Stimulated activated CD4-positive, alpha-beta T cell treated with anti-CD3 and anti-CD28 coated beads, Interleukin-12 subunit alpha, Interleukin-12 subunit beta, amount 100 ng/mL, for 4 hours (primary cell): ENCODE data around the gene ILRUN.
"Not testable (repeated sequence)": the region's sequence is repeated elsewhere in the genome, so short reads cannot be mapped to it uniquely, and the experiment has no call there.

Source experiments
- DNase-seq: peaks from one replicate; pipeline ENCODE4 v3.0.0-alpha.2; 2020

The ILRUN gene

GRCh38 chr6:34696189-34696738 lies 303 bp downstream of the ILRUN start:
- no peak for DNase-seq

- DNase-seq: no peak
Observed at GRCh38 chr6:34695729-34696188, 808 bp downstream of the ILRUN start.

GRCh38 chr6:34692280-34692679 lies 4.3 kb downstream of the ILRUN start:
- no peak for DNase-seq

GRCh38 chr6:34689742-34690141 lies 6.8 kb downstream of the ILRUN start:
- no peak for DNase-seq

- DNase-seq: no peak
Observed at GRCh38 chr6:34688956-34689355, 7.6 kb downstream of the ILRUN start.

GRCh38 chr6:34684919-34685318 lies 11.6 kb downstream of the ILRUN start:
- no peak for DNase-seq

- no peak for DNase-seq
Observed at GRCh38 chr6:34684364-34684763, 12.2 kb downstream of the ILRUN start.

- no peak for DNase-seq
Observed at GRCh38 chr6:34680802-34681515, 15.6 kb downstream of the ILRUN start.

- DNase-seq: not testable (repeated sequence)
Observed at GRCh38 chr6:34680313-34680712, 16.3 kb downstream of the ILRUN start.

GRCh38 chr6:34679552-34680253 lies 16.9 kb downstream of the ILRUN start:
- no peak for DNase-seq

- DNase-seq: no peak
Observed at GRCh38 chr6:34676140-34676539, 20.4 kb downstream of the ILRUN start.

GRCh38 chr6:34674930-34675329 lies 21.6 kb downstream of the ILRUN start:
- DNase-seq: not testable (repeated sequence)

- no peak for DNase-seq
Observed at GRCh38 chr6:34674268-34674639, 22.3 kb downstream of the ILRUN start.

- DNase-seq: no peak
Observed at GRCh38 chr6:34673064-34673463, 23.5 kb downstream of the ILRUN start.

- no peak for DNase-seq
Observed at GRCh38 chr6:34672657-34673043, 23.9 kb downstream of the ILRUN start.

GRCh38 chr6:34671801-34672656 lies 24.5 kb downstream of the ILRUN start:
- peak; percentile 54 for DNase-seq

GRCh38 chr6:34671367-34671766 lies 25.2 kb downstream of the ILRUN start:
- DNase-seq: no peak

GRCh38 chr6:34668799-34669198 lies 27.8 kb downstream of the ILRUN start:
- DNase-seq: not testable (repeated sequence)

- no peak for DNase-seq
Observed at GRCh38 chr6:34667481-34668238, 28.9 kb downstream of the ILRUN start.

- no peak for DNase-seq
Observed at GRCh38 chr6:34665019-34665418, 31.5 kb downstream of the ILRUN start.

GRCh38 chr6:34664256-34664971 lies 32.2 kb downstream of the ILRUN start:
- no peak for DNase-seq

GRCh38 chr6:34663831-34664255 lies 32.7 kb downstream of the ILRUN start:
- DNase-seq: no peak
